NOMO-1 (cell line): Measurements from ENCODE around the gene APPBP2.
"Not testable (repeated sequence)": the region's sequence is repeated elsewhere in the genome, so short reads cannot be mapped to it uniquely, and the experiment has no call there.

Source experiments
- DNase-seq, 2 experiments: peaks; one replicate each; lab custom pipeline; 2025; ENCODE audit not compliant: unreplicated experiment in 2 of 2; lab: John Stamatoyannopoulos, UW

Gene APPBP2

GRCh38 chr17:60506312-60506711 lies 19.7 kb downstream of the APPBP2 start:
- DNase-seq, result peak in 1 of 2 experiments; percentile 5

- DNase-seq, result no peak
These were observed 23.9 kb downstream of the APPBP2 start for GRCh38 chr17:60502145-60502544.

- no peak for DNase-seq
These were observed 24.5 kb downstream of the APPBP2 start for GRCh38 chr17:60501589-60501988.

GRCh38 chr17:60496041-60496440 lies 30.0 kb downstream of the APPBP2 start:
- no peak for DNase-seq

GRCh38 chr17:60495260-60495659 lies 30.8 kb downstream of the APPBP2 start:
- no peak for DNase-seq

GRCh38 chr17:60493847-60494321 lies 32.2 kb downstream of the APPBP2 start:
- DNase-seq, result peak in 1 of 2 experiments; percentile 4

- no peak for DNase-seq
These were observed 34.3 kb downstream of the APPBP2 start for GRCh38 chr17:60491771-60492170.

- DNase-seq, result not testable (repeated sequence)
These were observed 35.4 kb downstream of the APPBP2 start for GRCh38 chr17:60490594-60490993.

- no peak for DNase-seq
These were observed 44.4 kb downstream of the APPBP2 start for GRCh38 chr17:60481604-60482003.

GRCh38 chr17:60473788-60474187 lies 52.3 kb downstream of the APPBP2 start:
- DNase-seq, result no peak

- no peak for DNase-seq
These were observed 53.6 kb downstream of the APPBP2 start for GRCh38 chr17:60472449-60472848.

- DNase-seq, result no peak
These were observed 54.6 kb downstream of the APPBP2 start for GRCh38 chr17:60471451-60471850.

- no peak for DNase-seq
These were observed 57.7 kb downstream of the APPBP2 start for GRCh38 chr17:60468371-60468770.

GRCh38 chr17:60464343-60464742 lies 61.7 kb downstream of the APPBP2 start:
- no peak for DNase-seq

- no peak for DNase-seq
These were observed 62.7 kb downstream of the APPBP2 start for GRCh38 chr17:60463157-60463835.

GRCh38 chr17:60461584-60461983 lies 64.5 kb downstream of the APPBP2 start:
- DNase-seq, result no peak

- DNase-seq, result no peak
These were observed 68.9 kb downstream of the APPBP2 start for GRCh38 chr17:60457148-60457547.

GRCh38 chr17:60455378-60455777 lies 70.7 kb downstream of the APPBP2 start:
- DNase-seq, result no peak

GRCh38 chr17:60451965-60452364 lies 74.1 kb downstream of the APPBP2 start:
- no peak for DNase-seq

GRCh38 chr17:60451071-60451470 lies 75.0 kb downstream of the APPBP2 start:
- DNase-seq, result no peak

- no peak for DNase-seq
These were observed 78.7 kb downstream of the APPBP2 start for GRCh38 chr17:60447375-60447774.

- no peak for DNase-seq
These were observed 80.9 kb downstream of the APPBP2 start for GRCh38 chr17:60445144-60445543.

- DNase-seq, result no peak
These were observed 82.3 kb downstream of the APPBP2 start for GRCh38 chr17:60443713-60444112.
